Right hindlimb (tissue), 1 donor: ENCODE data around the gene DPYD.

Experiments used
- DNase-seq: peaks from one replicate; pipeline ENCODE4 v3.0.0-alpha.2; 2018

DPYD gene

GRCh38 chr1:97119260-97120158 lies 801.3 kb downstream of the DPYD start:
- DNase-seq: no peak

GRCh38 chr1:97114842-97115241 lies 806.0 kb downstream of the DPYD start:
- DNase-seq: no peak

DNA sequence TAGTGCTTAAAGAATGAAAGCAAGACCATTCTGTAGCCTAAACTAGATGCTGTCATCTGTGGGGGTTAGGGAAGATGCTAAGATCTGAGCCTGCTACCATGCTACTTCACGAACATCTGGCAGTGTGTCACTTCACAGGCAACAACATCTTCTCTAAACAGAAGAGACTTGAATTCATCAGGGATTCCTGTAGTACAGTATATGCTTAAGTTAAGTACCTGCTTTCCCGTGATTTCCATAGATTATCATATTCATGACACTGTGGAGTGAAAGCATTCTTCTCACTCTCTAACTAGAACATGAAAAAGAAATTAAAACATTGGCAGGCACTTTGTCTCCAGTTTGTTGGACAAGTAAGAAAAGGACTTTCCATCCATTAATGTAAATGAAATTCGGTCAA lies 808.4 kb downstream of the DPYD start:
- no peak for DNase-seq

GRCh38 chr1:97108179-97108578 lies 812.7 kb downstream of the DPYD start:
- no peak for DNase-seq

DNA sequence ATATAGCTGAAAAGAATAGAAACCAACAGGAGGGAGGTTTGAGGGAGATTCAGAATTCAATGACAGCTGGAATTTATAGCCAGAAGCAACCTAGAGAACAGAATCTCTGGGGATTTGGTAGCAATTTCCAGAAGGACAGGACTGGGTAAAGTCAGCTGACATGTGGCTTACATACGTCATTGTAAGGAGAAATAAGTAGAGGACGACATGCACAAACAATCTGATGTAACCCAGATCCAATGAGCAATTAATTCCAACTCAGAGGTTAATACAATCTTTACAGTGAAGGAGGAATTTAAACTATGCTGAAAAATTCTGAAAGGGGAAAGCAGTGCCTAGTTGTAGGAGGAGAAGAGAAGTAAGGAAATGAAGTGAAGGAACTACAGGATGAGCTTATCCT lies 815.3 kb downstream of the DPYD start:
- DNase-seq: no peak

GRCh38 chr1:97101509-97101908 lies 819.3 kb downstream of the DPYD start:
- no peak for DNase-seq

GRCh38 chr1:97097404-97097925 lies 823.4 kb downstream of the DPYD start:
- DNase-seq: no peak

GRCh38 chr1:97095764-97096163 lies 825.1 kb downstream of the DPYD start:
- DNase-seq: no peak

- DNase-seq: no peak
Measured at GRCh38 chr1:97094247-97094972, 826.4 kb downstream of the DPYD start.

- no peak for DNase-seq
Measured at GRCh38 chr1:97093741-97094140, 827.1 kb downstream of the DPYD start.

DNA sequence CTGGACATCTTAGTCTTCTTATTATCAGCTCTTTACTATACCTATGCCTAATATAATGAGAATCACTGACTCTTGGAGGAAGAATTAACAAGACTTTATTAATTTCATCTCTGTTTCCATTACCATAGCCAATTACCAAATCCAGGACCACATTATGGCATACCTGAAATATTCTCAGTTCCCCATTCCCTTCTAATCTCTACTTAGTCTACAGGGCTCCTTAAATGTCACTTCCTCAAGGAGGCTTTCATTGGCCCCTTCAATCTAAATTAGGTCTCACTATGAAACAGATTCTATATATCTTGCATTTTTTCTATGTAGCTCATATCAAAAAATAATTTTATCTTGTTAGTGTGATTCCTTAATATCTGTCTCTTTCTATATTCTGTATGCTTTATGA lies 828.0 kb downstream of the DPYD start:
- DNase-seq: no peak

DNA sequence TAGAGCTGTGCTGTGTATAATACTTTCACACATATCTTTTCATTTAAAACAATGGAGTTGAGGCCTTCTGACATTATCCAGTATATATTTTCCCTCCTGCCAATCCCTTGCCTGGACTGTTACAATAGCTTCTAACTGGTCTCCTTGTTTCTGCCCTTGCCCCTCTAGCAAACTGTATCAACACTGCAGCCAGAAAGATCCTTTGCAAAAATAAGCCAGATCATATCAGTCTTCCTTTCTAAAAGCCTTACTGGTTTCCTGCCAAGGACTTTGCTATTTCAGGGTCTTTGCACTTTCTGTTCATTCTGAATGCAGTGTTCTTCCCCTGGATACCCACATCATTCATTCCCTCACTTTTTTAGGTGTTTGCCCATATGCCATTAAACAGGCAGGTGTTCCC lies 829.2 kb downstream of the DPYD start:
- no peak for DNase-seq

DNA sequence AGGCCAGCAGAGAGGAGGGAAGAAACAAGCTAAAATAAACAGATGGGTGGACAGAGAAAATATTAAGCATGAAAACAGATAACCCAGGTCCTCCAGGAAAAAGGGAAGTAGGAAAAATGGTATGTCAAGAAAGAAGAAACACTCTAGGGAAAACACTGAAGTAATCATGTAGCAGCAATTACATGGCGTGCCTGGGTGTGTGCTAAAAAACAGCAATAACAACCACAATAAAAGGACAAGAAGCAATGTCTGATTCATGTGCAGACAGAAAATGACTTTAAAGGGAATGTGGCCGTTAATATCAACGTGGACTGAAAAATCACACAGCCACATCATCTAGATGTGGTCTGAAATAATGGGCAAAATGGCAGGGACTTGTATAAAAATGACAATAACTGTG lies 829.6 kb downstream of the DPYD start:
- DNase-seq: no peak

GRCh38 chr1:97090725-97091124 lies 830.1 kb downstream of the DPYD start:
- DNase-seq: no peak

GRCh38 chr1:97089173-97089572 lies 831.7 kb downstream of the DPYD start:
- peak; percentile 15 for DNase-seq

DNA sequence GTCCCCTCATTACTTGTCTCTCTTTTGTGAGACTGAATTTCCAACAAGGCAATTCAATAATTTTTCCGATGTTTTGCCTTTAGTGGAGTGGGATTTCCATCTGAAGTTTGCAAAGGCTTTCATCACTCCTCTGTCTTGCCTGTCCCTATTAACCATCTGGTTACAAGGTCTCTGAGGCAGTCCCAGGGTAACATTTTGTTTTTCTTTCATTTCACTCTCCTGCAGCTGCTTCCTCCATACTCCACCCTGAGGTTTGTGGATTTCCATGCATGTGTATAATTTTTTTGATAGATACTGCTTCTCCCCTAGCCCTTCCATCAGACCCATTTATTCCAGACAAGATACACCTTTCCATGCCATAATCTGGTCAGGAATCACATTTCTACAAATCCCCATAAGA lies 832.4 kb downstream of the DPYD start:
- DNase-seq: no peak

DNA sequence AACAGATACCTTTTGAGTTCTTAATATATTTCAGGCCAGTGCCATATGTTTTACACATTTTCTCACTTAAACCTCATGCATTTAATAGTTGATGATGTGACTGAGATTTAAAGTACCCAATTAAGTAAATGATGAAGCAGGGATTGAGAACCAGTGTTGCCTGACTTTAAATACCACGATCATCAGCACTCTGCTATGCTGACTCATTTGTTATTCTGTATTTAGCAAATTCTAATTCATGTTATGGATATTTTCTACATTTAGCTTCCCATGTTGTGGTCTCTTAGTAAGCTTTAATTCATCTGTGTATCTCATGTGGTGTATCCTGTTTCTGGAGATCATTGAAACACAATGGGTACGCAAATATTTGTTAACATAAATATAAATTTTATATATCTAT lies 836.3 kb downstream of the DPYD start:
- DNase-seq: no peak

DNA sequence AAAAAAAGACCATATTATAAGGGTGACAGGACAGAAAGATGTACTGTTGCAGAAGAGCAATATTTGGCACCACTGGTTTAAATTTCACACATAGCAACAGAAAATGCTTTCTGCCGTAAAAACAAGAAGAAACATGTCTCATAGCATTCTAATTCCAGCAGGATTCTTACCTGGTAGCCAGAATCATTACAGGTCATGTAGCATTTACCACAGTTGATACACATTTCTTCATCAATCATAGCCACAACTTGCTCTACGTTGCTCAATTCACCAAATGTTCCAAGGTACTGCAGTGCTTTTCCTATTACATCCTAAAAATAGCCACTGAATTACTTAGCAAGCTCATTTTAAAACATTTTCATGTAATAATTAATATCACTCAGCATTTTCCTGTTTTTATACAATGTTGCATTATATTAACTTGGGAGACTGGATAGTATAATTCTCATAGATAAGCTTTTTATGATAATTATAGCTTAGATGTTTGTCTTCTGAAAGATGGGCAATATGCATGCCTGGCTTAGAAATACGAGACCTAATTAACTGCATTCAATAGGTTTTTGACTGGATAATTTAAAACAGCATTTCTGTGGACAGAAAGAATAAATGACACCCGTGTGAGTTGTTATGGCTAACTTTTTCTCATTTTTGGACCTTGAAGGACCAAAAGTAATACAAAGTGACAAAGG lies 838.5 kb downstream of the DPYD start:
- no peak for DNase-seq

- DNase-seq: no peak
Measured at GRCh38 chr1:97078872-97079271, 842.0 kb downstream of the DPYD start.

DNA sequence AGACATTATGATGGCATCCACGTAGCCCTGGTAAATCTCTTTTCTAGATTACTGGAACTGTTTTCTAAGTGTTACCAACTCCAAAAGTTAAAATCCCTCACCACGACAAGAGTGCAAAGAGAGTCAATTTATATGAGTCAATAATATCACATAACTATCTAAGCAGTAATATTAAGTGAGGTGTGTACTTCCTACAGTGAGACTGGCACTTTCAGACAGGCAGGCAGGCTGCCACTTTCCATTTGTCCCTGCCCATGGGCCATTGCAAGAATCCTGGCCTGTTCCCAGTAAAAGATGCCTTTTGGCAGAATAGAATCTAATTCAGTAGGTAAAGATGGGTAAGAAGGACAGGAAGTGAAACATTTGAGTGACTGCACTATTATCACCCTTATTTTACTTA lies 843.6 kb downstream of the DPYD start:
- no peak for DNase-seq

DNA sequence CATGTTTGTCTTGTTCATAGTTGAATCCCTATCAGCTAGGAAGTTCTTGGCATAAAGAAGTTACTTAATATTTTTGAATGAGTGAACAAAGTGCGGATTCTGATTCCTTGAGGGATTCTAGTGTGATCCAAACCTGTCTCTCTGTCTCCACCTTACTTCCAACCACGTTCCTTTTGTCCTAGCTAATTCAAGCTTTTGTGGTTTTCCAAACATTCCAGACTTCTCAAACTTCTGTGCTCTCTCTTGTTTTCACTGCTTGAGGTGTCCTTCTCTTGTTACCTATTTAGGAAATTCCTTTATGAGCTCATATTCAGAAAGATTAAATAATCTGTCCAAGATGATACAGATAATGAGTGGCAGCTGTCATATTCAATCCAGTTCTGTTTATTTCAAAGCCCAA lies 846.1 kb downstream of the DPYD start:
- no peak for DNase-seq

GRCh38 chr1:97073936-97074335 lies 846.9 kb downstream of the DPYD start:
- no peak for DNase-seq

DNA sequence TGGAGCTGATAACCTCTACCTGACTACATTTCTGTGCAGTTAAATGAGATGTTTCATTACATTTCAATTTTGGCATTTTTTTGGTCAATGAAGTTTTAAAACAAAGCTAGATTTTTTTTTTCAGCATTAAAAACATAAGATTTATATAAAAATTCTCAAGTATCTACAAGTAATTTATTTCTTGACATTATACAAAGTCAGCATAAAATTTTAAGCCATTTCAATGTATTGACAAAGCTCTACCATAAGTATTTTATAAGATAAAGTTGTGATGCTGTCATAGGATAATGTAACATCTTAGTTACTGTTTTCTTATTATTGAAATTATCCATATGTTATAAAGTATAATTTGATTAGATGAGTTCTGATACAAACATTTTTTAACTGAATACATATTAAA lies 847.7 kb downstream of the DPYD start:
- DNase-seq: no peak

DNA sequence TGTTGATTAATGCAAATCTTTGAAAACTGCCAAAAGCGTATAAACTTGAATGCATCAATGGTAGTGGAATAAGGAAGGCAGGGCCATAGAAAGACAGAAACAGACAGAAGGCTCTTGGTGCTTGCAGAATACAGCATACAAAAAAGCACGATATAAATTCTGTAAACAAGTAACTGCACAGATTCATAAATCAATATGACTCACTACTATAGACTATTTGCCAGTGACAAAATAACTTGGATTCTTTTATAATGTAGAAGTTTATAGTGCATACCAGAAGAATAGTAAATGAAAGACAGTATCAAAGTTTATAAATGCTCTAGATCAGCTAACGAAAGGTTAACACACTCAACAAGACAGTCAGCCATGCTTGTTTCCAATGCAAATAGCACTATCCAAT lies 849.7 kb downstream of the DPYD start:
- no peak for DNase-seq
